Germinal center (tissue), 1 donor: ENCODE measurements around the gene RRAD.
A peak's percentile ranks its signal among the peaks of the same experiment; 100 is the strongest.

Experiments used
- DNase-seq: peaks from one replicate; pipeline ENCODE4 v3.0.0; 2012; ENCODE audit warnings: mixed read lengths, low spot score

RRAD gene

DNA sequence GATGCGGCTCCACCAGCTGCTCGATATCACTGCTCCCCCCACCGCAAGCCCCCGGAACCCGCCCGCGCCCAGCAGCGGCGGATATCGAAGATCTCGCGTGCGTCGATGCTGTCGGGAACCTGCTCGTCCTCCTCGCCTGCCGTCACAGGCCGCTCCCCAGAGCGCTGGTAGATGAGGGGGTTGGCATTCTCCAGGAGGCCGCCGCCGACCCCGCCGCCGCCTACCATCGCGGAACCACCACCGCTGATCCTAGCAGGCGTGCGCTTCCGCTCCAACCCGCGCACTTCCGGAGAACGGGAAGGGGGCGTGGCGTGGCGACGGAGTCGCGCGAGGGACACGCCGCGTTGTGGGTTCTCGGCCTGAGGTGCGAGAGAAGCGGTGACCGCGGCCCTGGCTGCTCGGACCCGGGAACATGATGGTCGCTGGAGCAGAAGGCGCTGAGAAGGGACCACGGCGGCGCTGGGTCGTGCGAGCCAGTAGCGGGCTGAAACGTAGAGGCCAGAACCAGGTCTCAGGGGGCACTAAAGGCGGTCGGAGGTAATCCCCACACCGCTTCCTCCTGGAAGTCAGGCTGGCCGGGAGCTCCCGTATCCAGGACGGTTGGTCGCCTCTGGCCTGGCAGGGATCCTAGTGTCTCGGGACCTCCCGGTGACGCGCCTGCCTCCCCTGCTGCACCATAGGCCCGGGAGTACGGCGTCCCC lies 9.0 kb upstream of the RRAD start, which contains the start of gene CIAO2B:
CIAO2B (minus strand) TSS at position 265 of the 701 bp plus-strand sequence; CDS start at position 227, 38 bp downstream.
- DNase-seq: peak; percentile 89

- no peak for DNase-seq
Observed at GRCh38 chr16:66933776-66934137, 8.4 kb upstream of the RRAD start.

DNA sequence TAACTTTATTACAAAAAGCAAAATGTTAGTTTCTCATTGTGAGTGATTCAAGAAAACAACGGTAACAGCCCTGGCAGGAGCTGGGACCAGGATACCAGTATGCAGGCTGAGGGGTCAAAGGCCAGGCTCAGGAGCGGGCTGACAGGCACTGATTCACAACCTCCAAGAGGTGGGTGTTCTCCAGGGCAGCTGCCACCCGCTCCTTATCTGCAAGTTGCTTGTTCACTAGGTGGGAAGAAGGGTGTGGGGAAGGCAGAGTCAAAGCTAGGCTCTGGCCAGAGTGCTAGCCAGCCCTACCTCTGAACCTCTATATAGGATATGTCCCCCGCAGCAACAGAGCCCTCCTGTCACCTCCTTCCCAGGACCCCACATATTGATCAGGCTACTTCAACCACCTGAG lies 6.7 kb upstream of the RRAD start:
- DNase-seq: no peak

- no peak for DNase-seq
Observed at GRCh38 chr16:66931665-66932064, 6.3 kb upstream of the RRAD start.

- no peak for DNase-seq
Observed at GRCh38 chr16:66930189-66930588, 4.9 kb upstream of the RRAD start.

- no peak for DNase-seq
Observed at GRCh38 chr16:66928702-66929388, 3.5 kb upstream of the RRAD start.

DNA sequence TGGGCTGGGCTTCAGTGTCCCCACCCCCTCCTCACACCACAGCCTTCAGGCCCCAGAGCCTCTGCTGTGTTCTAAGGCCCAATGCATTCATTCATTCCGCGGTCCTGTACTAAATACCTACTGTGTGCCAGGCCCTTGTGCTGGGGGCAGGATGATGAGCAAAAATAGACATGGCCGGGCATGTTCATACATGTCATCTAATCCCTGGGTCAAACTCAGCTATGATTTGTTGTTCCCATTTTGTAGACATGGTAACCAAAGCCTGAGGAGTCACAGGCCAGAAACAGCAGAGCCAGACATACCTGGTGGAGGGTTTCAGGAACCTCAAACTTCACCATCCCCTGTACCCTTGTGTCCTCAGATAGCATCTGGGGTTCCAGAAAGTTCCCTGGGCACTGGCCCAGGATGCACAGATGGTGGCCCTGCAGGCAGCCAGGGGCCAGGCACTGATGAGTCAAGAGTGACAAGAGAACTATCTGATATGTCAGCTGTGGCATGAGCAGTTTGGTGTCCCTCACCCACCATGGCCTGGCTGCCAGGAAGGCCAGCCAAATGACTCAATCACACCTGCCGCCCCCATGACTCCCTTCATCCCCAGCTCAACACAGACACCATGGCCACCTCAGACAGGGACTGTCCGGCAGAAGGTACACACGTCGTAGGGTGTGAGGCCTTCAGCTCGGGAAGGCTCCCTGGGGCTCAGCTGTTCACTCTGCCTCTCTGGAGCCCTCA lies 2.7 kb upstream of the RRAD start:
- no peak for DNase-seq

DNA sequence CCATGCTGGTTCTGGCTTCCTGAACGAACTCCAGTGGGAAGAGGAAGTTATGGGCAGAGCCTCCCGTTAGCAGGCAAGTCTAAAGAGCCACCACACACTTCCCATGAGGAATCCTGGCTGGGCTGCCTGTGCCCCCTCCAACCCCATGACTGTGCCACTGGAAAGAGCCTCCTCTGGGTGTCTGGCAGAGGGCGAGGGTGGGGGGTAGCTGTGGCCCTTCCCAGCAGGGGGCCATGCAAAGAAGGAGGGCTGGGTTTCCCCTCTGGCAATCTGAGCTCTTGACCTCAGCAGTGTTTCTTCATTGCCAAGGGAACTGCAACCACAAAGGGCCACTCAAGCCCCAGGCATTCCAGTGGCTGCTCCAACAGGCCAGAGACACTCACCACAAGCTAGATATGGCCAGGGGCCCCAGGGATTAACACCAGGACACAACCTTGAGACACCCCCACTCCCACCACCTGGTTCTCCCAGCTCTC lies 1.7 kb upstream of the RRAD start:
- no peak for DNase-seq

- no peak for DNase-seq
Observed at GRCh38 chr16:66926171-66926947, 1.0 kb upstream of the RRAD start.

- DNase-seq: peak; percentile 69
Observed at GRCh38 chr16:66924527-66925321, 611 bp downstream of the RRAD start.

GRCh38 chr16:66923866-66924265 lies 1.5 kb downstream of the RRAD start:
- no peak for DNase-seq

GRCh38 chr16:66923247-66923731 lies 2.0 kb downstream of the RRAD start:
- DNase-seq: no peak

DNA sequence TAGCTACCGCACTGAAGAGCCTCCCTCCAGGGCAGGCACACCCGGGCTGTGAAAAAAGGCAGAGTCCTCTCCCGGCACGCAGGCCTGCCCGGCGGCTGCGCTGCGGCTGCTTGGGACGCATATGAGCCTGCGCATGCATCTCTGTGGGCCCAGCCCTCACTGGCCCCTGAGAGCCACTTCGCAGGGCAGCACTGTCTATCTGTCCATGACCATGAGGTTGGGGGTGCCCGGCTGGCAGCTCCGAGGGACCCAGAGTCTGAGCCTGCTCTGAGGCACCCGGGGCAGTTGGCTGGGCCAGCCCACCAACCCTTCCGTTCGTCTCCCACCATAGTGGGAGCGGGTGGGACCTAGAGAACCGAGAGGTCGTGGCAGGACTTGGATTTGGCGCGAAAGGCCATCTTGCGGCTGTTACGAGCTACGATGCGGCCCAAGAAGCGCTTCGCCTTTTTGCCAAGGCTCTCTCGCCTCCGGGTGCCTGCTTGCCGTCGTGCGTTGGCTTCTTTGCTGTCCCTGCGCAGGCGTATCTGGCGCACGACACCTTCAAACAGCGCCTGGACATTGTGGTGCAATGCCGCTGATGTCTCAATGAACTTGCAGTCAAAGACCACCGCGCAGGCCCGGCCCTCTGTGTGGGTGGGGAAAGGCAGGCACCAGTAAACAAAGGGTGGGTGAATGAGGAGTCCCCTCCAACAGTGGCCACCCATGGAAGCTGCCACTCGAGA lies 3.4 kb downstream of the RRAD start:
- no peak for DNase-seq

DNA sequence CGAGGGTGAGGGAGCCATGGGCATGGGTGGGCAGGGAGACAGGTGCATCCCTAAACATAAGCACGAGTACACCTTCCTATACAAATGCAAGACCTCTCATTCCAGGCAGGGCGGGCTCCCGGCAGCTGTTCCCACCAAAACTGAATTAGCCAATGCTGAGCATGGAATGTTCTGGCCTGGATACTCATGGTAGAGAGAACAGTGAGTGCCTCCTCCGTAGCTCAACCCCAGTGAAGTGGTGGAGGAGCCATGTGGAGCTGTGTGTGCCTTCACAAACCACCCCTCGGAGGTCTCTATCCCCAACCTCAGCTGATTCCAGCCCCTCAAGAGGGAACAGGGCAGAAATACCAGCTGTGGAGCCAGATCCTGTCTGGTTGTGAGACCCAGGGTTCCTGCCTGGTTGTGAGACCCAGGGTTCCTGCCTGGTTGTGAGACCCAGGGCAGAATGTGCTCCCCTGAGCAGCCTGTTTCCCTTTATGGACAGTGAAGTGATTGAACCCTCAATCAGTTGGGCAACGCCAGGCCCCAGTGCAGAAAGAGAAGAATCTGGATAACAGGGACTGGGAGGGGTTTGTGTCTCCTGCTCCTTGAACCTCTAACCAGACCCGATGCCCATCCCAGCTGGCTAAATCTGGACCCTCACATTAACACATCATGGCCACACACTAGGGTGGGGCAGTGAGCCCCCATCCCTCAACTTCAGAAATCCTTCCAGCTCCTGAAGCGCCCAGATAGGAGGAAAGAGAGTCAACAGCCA lies 4.2 kb downstream of the RRAD start:
- no peak for DNase-seq

DNA sequence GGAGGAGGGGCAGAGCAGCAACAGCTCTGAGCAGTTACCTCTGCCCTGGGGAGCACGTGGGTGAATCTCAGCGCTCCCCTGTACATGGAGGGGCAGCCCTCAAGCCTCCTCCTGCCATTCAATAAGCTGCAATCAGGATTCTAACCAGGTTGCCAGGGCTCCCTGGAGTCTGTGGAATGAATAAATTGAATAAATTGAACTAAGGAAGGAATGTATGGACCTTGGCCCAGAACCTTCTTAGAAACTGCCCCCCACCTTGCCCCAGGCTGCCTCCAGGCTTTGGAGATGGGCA lies 5.1 kb downstream of the RRAD start:
- no peak for DNase-seq

- DNase-seq: no peak
Observed at GRCh38 chr16:66919569-66920298, 5.6 kb downstream of the RRAD start.

GRCh38 chr16:66918803-66919568 lies 6.3 kb downstream of the RRAD start, which contains the start of gene CDH16:
Gene CDH16 (minus strand): TSS chr16:66918885. CDS start chr16:66918065, 820 bp downstream.
- no peak for DNase-seq

DNA sequence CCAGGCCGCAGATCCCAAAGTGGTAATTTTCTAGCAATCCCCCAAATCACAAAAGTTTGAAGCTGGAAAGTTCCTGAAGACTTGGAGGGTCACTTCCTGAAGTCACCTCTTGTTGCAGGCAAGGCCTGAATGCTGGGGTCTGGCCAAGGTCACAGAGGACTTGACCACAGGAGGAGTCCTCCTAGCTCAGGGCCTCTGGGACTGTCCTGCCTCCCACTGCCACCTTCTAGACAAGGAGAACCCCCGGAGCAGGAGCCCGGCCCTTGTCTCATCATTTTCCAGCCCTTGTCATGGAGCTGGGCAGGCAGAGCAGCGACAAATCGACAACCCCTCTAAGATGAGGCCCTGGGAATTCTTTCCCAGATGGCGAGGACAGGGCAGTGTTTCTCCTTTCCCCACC lies 7.0 kb downstream of the RRAD start:
- no peak for DNase-seq
